Lung microvascular endothelial cell (primary cell): Measurements from ENCODE around the gene PHYHIPL. TPM values are rescaled to one million over a fixed set of nuclear protein-coding genes. Genes with fewer than 3 reads are reported as not detected.

Experiments
- DNase-seq, 2 donors: peaks; one replicate each; pipeline versions ENCODE4 v3.0.0 to v3.0.0-alpha.2; 2010; ENCODE audit warnings: low read depth in 2 of 2
- total RNA-seq: library from RNA; depleted of rRNA; stranded (reverse); fragments of >200 nt; gene quantifications from 2 replicates; pipeline ENCODE4 v1.2.1, GENCODE V29; 2014

Gene PHYHIPL
- total RNA-seq, 1 donor from 2014 or later, result not detected

- no peak for DNase-seq
Observed at GRCh38 chr10:59289853-59290252, 113.4 kb downstream of the PHYHIPL start.

GRCh38 chr10:59290448-59290847 is 114.0 kb downstream of the PHYHIPL start:
- no peak for DNase-seq

Other genes with a start within 250 kb of the PHYHIPL start
- 0.20 and 1.1 TPM in 2 replicates for gene FAM13C, start 185.9 kb downstream of the PHYHIPL start, total RNA-seq